A549 treated with CpdA at 1 μM for 4 hours (cell line): ENCODE measurements around the gene LRRN4CL. TPM values are rescaled to one million over a fixed set of nuclear protein-coding genes. Genes with fewer than 3 reads are reported as not detected.

Experiments
- total RNA-seq: library from RNA; stranded (reverse); fragments of 200-300 nt; extraction: Qiagen RNA extraction; gene quantifications from 5 replicates; pipeline ENCODE4 v1.2.3, GENCODE V29; 2022; ENCODE audit warnings: low read depth

LRRN4CL gene
- 0.08 to 0.12 TPM (median 0.10 TPM) in 3 of 5 replicates, not detected in the others for total RNA-seq

DNA sequence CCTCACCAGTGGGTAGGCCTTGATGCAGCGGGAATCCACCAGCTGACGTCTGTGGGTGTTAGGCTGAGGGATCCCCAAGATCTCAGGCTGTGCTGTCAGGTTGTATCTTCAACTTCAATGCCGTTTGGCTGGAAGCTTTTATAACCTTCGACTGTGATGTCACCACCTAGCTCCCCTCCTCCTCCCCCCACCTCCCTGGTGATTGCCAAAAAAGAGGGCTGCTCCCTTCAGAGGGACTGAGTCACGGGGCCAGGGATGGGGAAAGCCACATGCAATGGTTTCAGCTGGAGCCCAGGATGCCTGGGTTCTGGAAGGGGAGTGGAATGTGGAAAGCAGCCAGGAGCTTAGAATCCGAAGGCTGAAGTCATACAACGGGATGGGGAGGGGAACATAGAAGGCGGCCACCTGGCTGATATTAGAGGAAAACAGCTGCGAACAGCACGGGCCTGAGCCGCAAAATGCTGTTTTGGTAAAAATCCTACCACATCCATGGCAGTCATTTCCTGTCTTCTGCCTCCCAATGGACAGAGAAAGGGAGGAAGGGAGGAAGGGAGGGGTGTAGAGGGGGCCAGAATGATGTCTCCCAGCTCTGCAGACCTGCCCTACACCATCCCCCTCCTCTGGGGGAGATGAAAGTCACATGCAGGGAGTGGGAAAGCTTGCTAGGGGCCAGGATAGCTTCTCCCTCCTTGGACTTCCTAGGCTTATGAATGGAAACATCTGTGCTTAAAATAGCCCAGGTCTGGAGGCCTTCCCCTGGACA is at the start of gene LRRN4CL:
LRRN4CL (minus strand) TSS at position 110 of the 763 bp plus-strand sequence. CDS start 1,022 bp downstream, outside the sequence.

DNA sequence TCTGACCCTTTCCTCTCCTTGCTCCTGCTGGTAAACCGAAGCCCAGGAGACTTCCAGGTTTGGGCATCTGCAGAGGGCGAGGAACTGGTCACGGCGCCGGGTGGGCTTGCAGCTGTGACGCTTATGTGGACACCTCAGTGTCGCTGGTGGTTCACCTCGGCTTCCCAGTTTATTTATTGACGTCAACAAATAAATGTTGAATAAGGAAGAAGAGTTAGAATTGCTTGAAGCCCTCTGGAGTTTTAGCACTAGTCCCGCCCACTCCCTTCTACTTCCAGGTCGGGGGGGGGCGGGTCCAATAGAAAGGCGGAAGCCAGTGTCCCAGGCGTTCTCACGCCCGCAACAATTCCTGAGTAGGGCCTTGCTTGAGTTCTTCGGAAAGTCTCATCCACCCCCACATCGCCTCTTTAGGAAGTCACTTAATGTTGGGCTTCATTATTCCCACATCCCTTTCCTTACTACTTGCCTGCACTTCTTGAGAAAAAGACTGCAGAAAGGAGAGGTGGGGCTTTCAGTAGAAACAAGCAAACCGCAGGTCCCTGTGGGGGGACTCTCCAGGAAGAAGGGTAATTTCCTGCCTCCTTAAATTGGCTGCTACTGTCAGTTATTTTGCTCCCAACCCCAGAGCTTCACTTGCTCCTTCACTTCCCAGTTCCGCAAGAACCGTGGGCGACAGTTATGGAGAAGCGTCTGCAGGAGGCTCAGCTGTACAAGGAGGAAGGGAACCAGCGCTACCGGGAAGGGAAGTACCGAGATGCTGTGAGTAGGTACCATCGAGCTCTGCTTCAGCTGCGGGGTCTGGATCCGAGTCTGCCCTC is 39.0 kb upstream of the LRRN4CL start, which contains the start of gene TTC9C:
TTC9C (plus strand) TSS at position 316 of the 818 bp plus-strand sequence; CDS start at position 679, 363 bp downstream.

GRCh38 chr11:62727165-62727871 is 38.0 kb upstream of the LRRN4CL start, which contains the start of gene HNRNPUL2:
Gene HNRNPUL2 (minus strand): TSS chr11:62727457. CDS start chr11:62727156, 301 bp downstream.

DNA sequence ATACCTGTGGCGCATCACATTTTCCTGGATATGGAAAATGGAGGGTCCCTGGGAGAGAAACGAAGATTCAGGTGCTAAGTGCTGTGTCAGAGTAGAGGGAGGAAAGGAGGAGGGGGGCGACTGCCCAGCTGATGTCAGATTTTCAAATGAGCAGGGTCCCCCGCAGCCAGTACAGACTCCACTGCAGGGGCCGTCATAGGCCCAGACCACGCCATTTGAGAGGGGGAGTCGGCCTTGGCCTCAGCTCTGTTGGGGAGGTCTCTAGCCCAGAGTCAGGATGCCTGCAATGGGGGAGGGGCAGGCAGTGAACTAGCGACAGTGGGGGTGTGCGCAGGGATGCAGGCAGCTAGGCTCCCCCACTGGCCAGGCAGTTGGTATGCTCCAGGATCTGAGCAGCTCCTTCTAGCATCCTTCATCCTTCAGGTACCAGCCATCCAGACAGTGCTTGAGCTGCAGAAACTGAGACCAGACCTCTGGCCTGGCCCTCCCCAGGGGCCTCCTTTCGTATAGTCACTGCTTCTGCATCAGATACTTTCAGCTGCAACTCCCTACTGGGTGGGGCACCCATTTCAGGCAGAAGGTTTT is 18.0 kb upstream of the LRRN4CL start, which contains the start of the genes BSCL2 and GNG3:
BSCL2 (minus strand) TSS at position 148 of the 585 bp plus-strand sequence. CDS start 229 bp downstream, outside the sequence.
GNG3 (plus strand) TSS at position 400 of the 585 bp plus-strand sequence. CDS start 620 bp downstream, outside the sequence.

GRCh38 chr11:62678770-62679696 is 10.3 kb downstream of the LRRN4CL start, which contains the start of gene UBXN1:
Gene UBXN1 (minus strand): TSS chr11:62679073. CDS start chr11:62678923, 150 bp downstream.

GRCh38 chr11:62671608-62672389 is 17.5 kb downstream of the LRRN4CL start, which contains the start of the genes LBHD1 and UQCC3:
Gene LBHD1 (minus strand): TSS chr11:62672267. CDS start chr11:62670031, 2,236 bp downstream.
Gene UQCC3 (plus strand): TSS chr11:62671673. CDS start chr11:62671746, 73 bp downstream.

GRCh38 chr11:62665075-62665598 is 24.2 kb downstream of the LRRN4CL start, which contains the start of the genes C11orf98 and CSKMT:
Gene C11orf98 (minus strand): TSS chr11:62665210. CDS start chr11:62665169, 41 bp downstream.
Gene CSKMT (plus strand): TSS chr11:62665312. CDS start chr11:62665880, 568 bp downstream.

GRCh38 chr11:62645946-62646824 is 43.1 kb downstream of the LRRN4CL start, which contains the start of gene GANAB:
Gene GANAB (minus strand): TSS chr11:62646613. CDS start chr11:62646599, 14 bp downstream.

Other genes with a start within 250 kb of the LRRN4CL start
- gene AHNAK, start 142.7 kb downstream of the LRRN4CL start, total RNA-seq, result 153 to 206 TPM (median 176 TPM) in 5 replicates
- gene EEF1G, start 115.6 kb downstream of the LRRN4CL start, total RNA-seq, result 1,810 to 2,054 TPM (median 1,998 TPM) in 5 replicates
- 12.6 to 16.4 TPM (median 14.7 TPM) in 5 replicates for gene TUT1, start 98.0 kb downstream of the LRRN4CL start, total RNA-seq
- gene MTA2, start 87.7 kb downstream of the LRRN4CL start, total RNA-seq, result 85.5 to 90.4 TPM (median 87.7 TPM) in 5 replicates
- gene EML3, start 76.8 kb downstream of the LRRN4CL start, total RNA-seq, result 17.7 to 28.3 TPM (median 25.4 TPM) in 5 replicates
- gene ROM1, start 76.3 kb downstream of the LRRN4CL start, total RNA-seq, result 2.2 to 4.7 TPM (median 4.0 TPM) in 5 replicates
- 43.0 to 56.7 TPM (median 55.6 TPM) in 5 replicates for gene B3GAT3, start 67.5 kb downstream of the LRRN4CL start, total RNA-seq
- gene GANAB, start 42.9 kb downstream of the LRRN4CL start, total RNA-seq, result 243 to 281 TPM (median 269 TPM) in 5 replicates
- gene INTS5, start 36.2 kb downstream of the LRRN4CL start, total RNA-seq, result 16.8 to 22.4 TPM (median 21.8 TPM) in 5 replicates
- 136 to 160 TPM (median 145 TPM) in 5 replicates for gene C11orf98, start 24.3 kb downstream of the LRRN4CL start, total RNA-seq
- gene CSKMT, start 24.2 kb downstream of the LRRN4CL start, total RNA-seq, result 11.7 to 17.3 TPM (median 13.5 TPM) in 5 replicates
- gene UQCC3, start 17.9 kb downstream of the LRRN4CL start, total RNA-seq, result 23.9 to 36.7 TPM (median 32.9 TPM) in 5 replicates
- gene LBHD1, start 17.3 kb downstream of the LRRN4CL start, total RNA-seq, result 4.0 to 5.2 TPM (median 5.0 TPM) in 5 replicates
- 113 to 129 TPM (median 124 TPM) in 5 replicates for gene UBXN1, start 10.5 kb downstream of the LRRN4CL start, total RNA-seq
- 55.9 to 81.0 TPM (median 72.4 TPM) in 5 replicates for gene BSCL2, start 17.9 kb upstream of the LRRN4CL start, total RNA-seq
- 0.08 TPM in 1 of 5 replicates, not detected in the others for gene GNG3, start 18.1 kb upstream of the LRRN4CL start, total RNA-seq
- 37.0 to 43.4 TPM (median 42.3 TPM) in 5 replicates for gene HNRNPUL2, start 37.9 kb upstream of the LRRN4CL start, total RNA-seq
- 32.4 to 38.1 TPM (median 35.4 TPM) in 5 replicates for gene TTC9C, start 39.0 kb upstream of the LRRN4CL start, total RNA-seq
- 0.97 to 2.2 TPM (median 1.4 TPM) in 5 replicates for gene ZBTB3, start 64.6 kb upstream of the LRRN4CL start, total RNA-seq
- gene POLR2G, start 72.0 kb upstream of the LRRN4CL start, total RNA-seq, result 164 to 200 TPM (median 184 TPM) in 5 replicates
- gene TAF6L, start 81.9 kb upstream of the LRRN4CL start, total RNA-seq, result 13.6 to 17.9 TPM (median 16.1 TPM) in 5 replicates
- 67.5 to 93.2 TPM (median 88.1 TPM) in 5 replicates for gene TMEM179B, start 97.9 kb upstream of the LRRN4CL start, total RNA-seq
- gene TMEM223, start 102.5 kb upstream of the LRRN4CL start, total RNA-seq, result 19.1 to 31.3 TPM (median 28.3 TPM) in 5 replicates
- gene NXF1, start 115.9 kb upstream of the LRRN4CL start, total RNA-seq, result 48.0 to 61.2 TPM (median 57.6 TPM) in 5 replicates
- 19.8 to 29.3 TPM (median 27.5 TPM) in 5 replicates for gene STX5, start 142.5 kb upstream of the LRRN4CL start, total RNA-seq
- gene TEX54, start 143.3 kb upstream of the LRRN4CL start, total RNA-seq, result not detected in 5 replicates
- 74.7 to 85.8 TPM (median 82.6 TPM) in 5 replicates for gene WDR74, start 150.1 kb upstream of the LRRN4CL start, total RNA-seq
- gene SLC3A2, start 191.4 kb upstream of the LRRN4CL start, total RNA-seq, result 884 to 1,045 TPM (median 1,010 TPM) in 5 replicates
- 0.06 to 0.20 TPM in 2 of 5 replicates, not detected in the others for gene CHRM1, start 231.8 kb upstream of the LRRN4CL start, total RNA-seq